Endothelial cell of umbilical vein (primary cell): Measurements from ENCODE around the gene TJP1. TPM values are rescaled to one million over a fixed set of nuclear protein-coding genes. Genes with fewer than 3 reads are reported as not detected.

Experiments used
- BruUV-seq: library from RNA; stranded (reverse); fragments of 400-500 nt; replicated peaks from 2 replicates; lab custom pipeline; 2021; lab: Mats Ljungman, UMichigan
- CTCF ChIA-PET: fragments of 300-600, 350-600 bp; sonication (Branson Sonifier 250); formaldehyde crosslinking; loops from one replicate; lab custom pipeline; 2021; ENCODE audit warnings: antibody characterized with exemption, inconsistent platforms; lab: Charles Lee
- POLR2A ChIA-PET: fragments of 300-600, 350-600 bp; sonication (Branson Sonifier 250); formaldehyde crosslinking; loops from one replicate; lab custom pipeline; 2021; ENCODE audit warnings: antibody characterized with exemption, inconsistent platforms; lab: Charles Lee
- DNase-seq: peaks from one replicate; pipeline ENCODE4 v3.0.0-alpha.2; 2011; ENCODE audit warnings: low read depth, low spot score
- FAIRE-seq: peaks from 2 replicates; lab custom pipeline; 2011; peaks lifted over from hg19 to GRCh38; lab: Jason Lieb, UNC
- H2AFZ ChIP-seq: 2 replicates; pipeline ENCODE4 v1.6.0; 2012; ENCODE audit warnings: low read depth, low read length, control low read depth, inconsistent platforms
- H3K27ac ChIP-seq: 2 replicates; pipeline ENCODE4 v1.5.1; 2011; ENCODE audit warnings: low read depth, mild to moderate bottlenecking, control low read depth, low read length, moderate library complexity; ENCODE audit not compliant: insufficient read depth
- H3K27me3 ChIP-seq, 2 experiments: 2 replicates each; pipeline versions ENCODE4 v1.6.0 to v1.6.1; 2011; ENCODE audit warnings: low read length in 2 of 2, mixed read lengths in 1 of 2; ENCODE audit not compliant: control insufficient read depth in 2 of 2, insufficient read depth in 2 of 2
- H3K36me3 ChIP-seq, 2 experiments: 2 replicates in 1 of 2; 3 replicates in 1 of 2; pipeline ENCODE4 v1.5.1; 2011; ENCODE audit warnings: low read length in 2 of 2, mild to moderate bottlenecking in 1 of 2, moderate library complexity in 1 of 2; ENCODE audit not compliant: control insufficient read depth in 2 of 2, insufficient read depth in 2 of 2; ENCODE audit errors: extremely low read depth in 1 of 2
- H3K4me1 ChIP-seq: 3 replicates; pipeline ENCODE4 v1.5.1; 2011; ENCODE audit warnings: mild to moderate bottlenecking, low read length; ENCODE audit not compliant: control insufficient read depth, insufficient read depth; ENCODE audit errors: extremely low read depth
- H3K4me2 ChIP-seq: 2 replicates; pipeline ENCODE4 v1.6.1; 2011; ENCODE audit warnings: low read length, control low read depth, mixed read lengths; ENCODE audit not compliant: insufficient read depth
- H3K4me3 ChIP-seq, 3 experiments: fragments of 200-600 bp in 1 of 3; sonication (generic), shearing (Covaris generic) in 1 of 3; replicated peaks in 1 of 3; 2 replicates each; pipeline ENCODE4 v1.5.1; 2011 to 2016; ENCODE audit warnings: control low read depth in 3 of 3, low read length in 3 of 3, mild to moderate bottlenecking in 2 of 3, inconsistent platforms in 1 of 3, low read depth in 1 of 3, moderate library complexity in 1 of 3; ENCODE audit not compliant: insufficient read depth in 1 of 3
- H3K79me2 ChIP-seq: 2 replicates; pipeline ENCODE4 v1.6.0; 2012; ENCODE audit warnings: low read length, inconsistent platforms; ENCODE audit not compliant: control insufficient read depth, insufficient read depth
- H3K9ac ChIP-seq: replicated peaks from 2 replicates; pipeline ENCODE3; 2011; ENCODE audit warnings: low read length, control low read depth; ENCODE audit not compliant: insufficient read depth; ENCODE audit errors: extremely low read depth
- H3K9me1 ChIP-seq: replicated peaks from 3 replicates; pipeline ENCODE4 v1.6.0; 2011; ENCODE audit warnings: mild to moderate bottlenecking, low read length; ENCODE audit not compliant: control insufficient read depth, insufficient read depth; ENCODE audit errors: extremely low read depth
- H3K9me3 ChIP-seq: replicated peaks from 2 replicates; pipeline ENCODE4 v1.5.1; 2012; ENCODE audit warnings: low read length, inconsistent platforms; ENCODE audit not compliant: control insufficient read depth, insufficient read depth
- H4K20me1 ChIP-seq: replicated peaks from 2 replicates; pipeline ENCODE3; 2011; ENCODE audit warnings: mild to moderate bottlenecking, low read length; ENCODE audit not compliant: control insufficient read depth, insufficient read depth; ENCODE audit errors: extremely low read depth
- EZH2 ChIP-seq: IDR thresholded peaks from 2 replicates; pipeline ENCODE4 v1.6.1; 2012; ENCODE audit warnings: borderline replicate concordance, low read depth, mild to moderate bottlenecking, moderate library complexity, low read length, inconsistent platforms; ENCODE audit not compliant: severe bottlenecking
- GATA2 ChIP-seq: IDR thresholded peaks from 2 replicates; pipeline ENCODE4 v1.7.0; 2011; ENCODE audit warnings: low read depth, mild to moderate bottlenecking, moderate library complexity, mixed read lengths, low read length; ENCODE audit not compliant: insufficient read length, insufficient read depth
- POLR2A ChIP-seq: IDR thresholded peaks from 2 replicates; pipeline ENCODE4 v1.6.1; 2012; ENCODE audit warnings: low read depth, mild to moderate bottlenecking, control low read depth, low read length
- dilution Hi-C: fragments of 300-500 bp; cut with MboI; formaldehyde crosslinking; loops from one replicate; pipeline ENCODE4 v1.15.0; 2019; ENCODE audit warnings: low sequenced_read_pairs; ENCODE audit not compliant: extremely low pct_ligation_motif_present
- intact Hi-C: fragments of 100-400 bp; cut with micrococcal nuclease; formaldehyde crosslinking; loops from one replicate; pipeline ENCODE4 v1.10.0; 2022
- polyA plus RNA-seq, 4 experiments: library from polyadenylated mRNA; depleted of rRNA in 3 of 4; stranded (reverse) in 3 of 4; unstranded in 1 of 4; fragments of >200 nt; gene quantifications; 2 replicates each; pipeline versions ENCODE4 v1.2.1 to v1.2.3, GENCODE V29; 2011 to 2012; ENCODE audit warnings: missing spikeins in 1 of 4
- total RNA-seq: library from RNA; stranded (reverse); gene quantifications from 2 replicates; pipeline ENCODE4 v1.2.3, GENCODE V29; 2021
- TF ChIP-seq, protein P1 (sequence below): IDR thresholded peaks from 2 replicates; pipeline ENCODE4 v1.6.1; 2011; ENCODE audit not compliant: insufficient read depth, insufficient read length

The TJP1 gene
- total and polyA plus RNA-seq, 2 donors (not counting 3 experiments of a cell fraction or from before 2014, with no cell fraction given) = 45.6 to 128 TPM

DNA sequence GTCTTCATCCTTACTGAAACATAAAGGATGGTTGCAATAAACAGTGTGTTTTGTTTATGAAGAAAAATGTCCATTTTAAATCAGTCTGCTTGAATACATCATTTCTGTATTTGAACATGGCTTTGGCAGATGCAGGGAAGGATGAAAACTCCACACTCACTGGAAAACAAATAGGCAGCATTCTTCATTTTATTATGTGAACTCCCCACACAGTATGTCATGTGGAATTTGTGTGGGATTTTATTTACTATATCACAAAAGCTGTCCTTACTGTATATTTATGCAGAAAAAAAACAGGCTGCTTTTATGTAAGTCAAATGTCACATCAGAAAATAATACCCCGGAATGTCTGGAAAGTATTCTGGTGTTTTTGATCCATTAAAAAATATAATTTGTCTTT, 44.1 kb upstream of the TJP1 start:
- POLR2A ChIA-PET = no interaction called here
- dilution Hi-C loops = no loop called here
- BruUV-seq = no TSS peak
- Histone ChIP-seq H3K9me1 (no peaks in the 10 kb centered on the region), H3K79me2 (no peaks in the 10 kb centered on the region), H3K9me3 (no peaks in the 10 kb centered on the region), H3K36me3 (no peaks in the 10 kb centered on the region), H3K27me3 (peaks cover 0 to 5% of the 10 kb centered on the region in 2 experiments), H4K20me1 (no peaks in the 10 kb centered on the region), H3K4me1 (no peaks in the 10 kb centered on the region), H3K4me2 (no peak overlapping the region), H3K27ac (no peak overlapping the region), H3K4me3 (no peak overlapping the region), H2AFZ (no peak overlapping the region), H3K9ac (no peak overlapping the region)
- no peak for FAIRE-seq
- intact Hi-C loops = no loop called here
- DNase-seq = no peak
- no peak for TF ChIP-seq GATA2
- TF ChIP-seq POLR2A = no peak
- CTCF ChIA-PET = interaction anchor here (1.3 to 3.9 kb wide), 2 partner anchors 118 to 144 kb away, joined by 3 to 14 read pairs; no protein-coding TSS in a partner anchor

DNA sequence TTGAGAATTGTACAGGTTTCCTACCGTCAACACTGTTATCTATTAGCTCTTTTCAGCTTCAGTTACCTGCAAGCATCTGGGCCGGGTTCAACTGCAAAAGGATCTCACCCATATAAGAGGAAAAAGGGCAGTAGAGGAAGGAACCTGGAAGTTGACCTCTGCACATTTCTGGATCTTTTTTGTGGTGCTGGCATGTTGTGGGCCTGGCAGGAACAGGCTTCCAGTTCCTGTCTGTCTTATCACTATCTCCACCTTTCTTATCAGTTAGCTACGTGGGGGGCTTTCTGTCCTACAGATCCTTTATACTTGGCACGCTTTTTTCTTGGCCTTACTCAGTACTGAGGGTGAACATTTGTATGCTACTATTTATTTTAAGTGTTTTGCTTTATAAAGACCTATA, 42.2 kb upstream of the TJP1 start:
- no peaks in the 10 kb centered on the region for H3K9me1 ChIP-seq
- no peaks in the 10 kb centered on the region for H3K9me3 ChIP-seq
- TF ChIP-seq, protein P1, sequence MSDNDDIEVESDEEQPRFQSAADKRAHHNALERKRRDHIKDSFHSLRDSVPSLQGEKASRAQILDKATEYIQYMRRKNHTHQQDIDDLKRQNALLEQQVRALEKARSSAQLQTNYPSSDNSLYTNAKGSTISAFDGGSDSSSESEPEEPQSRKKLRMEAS = no peak
- TF ChIP-seq POLR2A (no peak), GATA2 (no peak), EZH2 (no peak)
- H3K27me3 ChIP-seq = peaks cover 0 to 3% of the 10 kb centered on the region in 2 experiments
- ChIA-PET POLR2A (no interaction called here), CTCF (interaction anchor here (0.7 to 3.9 kb wide), 4 partner anchors 13 to 141 kb away, joined by 3 to 14 read pairs (median 4); no protein-coding TSS in a partner anchor)
- no TSS peak for BruUV-seq
- dilution Hi-C loops (no loop called here), intact Hi-C loops (loop anchor here (5.0 kb wide), 1 partner anchor 37 kb away; no protein-coding TSS in a partner anchor)
- FAIRE-seq = no peak
- no peak overlapping the region for H3K9ac ChIP-seq
- no peaks in the 10 kb centered on the region for H4K20me1 ChIP-seq
- no peaks in the 10 kb centered on the region for H3K4me1 ChIP-seq
- no peaks in the 10 kb centered on the region for H3K36me3 ChIP-seq
- H3K4me2 ChIP-seq = no peak overlapping the region
- H3K79me2 ChIP-seq = no peaks in the 10 kb centered on the region
- H3K4me3 ChIP-seq = no peak overlapping the region
- no peak overlapping the region for H3K27ac ChIP-seq
- no peak overlapping the region for H2AFZ ChIP-seq
- DNase-seq = peak; percentile 57
